Vagina (tissue), 2 donors: ENCODE measurements around the gene FMNL2. TPM values are rescaled to one million over a fixed set of nuclear protein-coding genes. Genes with fewer than 3 reads are reported as not detected.

Source experiments
- DNase-seq, 2 donors: peaks; one replicate each; pipeline ENCODE4 v3.0.0-alpha.2; 2017; ENCODE audit errors: extremely low spot score in 2 of 2
- H3K27ac ChIP-seq: fragments of 200-600 bp; sonication (generic); one replicate; pipeline ENCODE4 v1.5.1; 2019
- H3K27me3 ChIP-seq: fragments of 200-600 bp; sonication (generic); one replicate; pipeline ENCODE4 v1.5.1; 2019
- H3K36me3 ChIP-seq, 2 donors: fragments of 200-600 bp; sonication (generic); one replicate each; pipeline ENCODE4 v1.5.1; 2017 to 2019
- H3K4me1 ChIP-seq: fragments of 200-600 bp; sonication (generic); one replicate; pipeline ENCODE4 v1.5.1; 2019
- H3K4me3 ChIP-seq, 2 donors: fragments of 200-600 bp; sonication (generic); 1 replicate in 1 of 2; 2 replicates in 1 of 2; pipeline ENCODE4 v1.5.1; 2016 to 2019
- H3K9me3 ChIP-seq: fragments of 200-600 bp; sonication (generic); one replicate; pipeline ENCODE4 v1.5.1; 2019
- POLR2A ChIP-seq, 2 donors: fragments of 450-650 bp; IDR thresholded peaks; one replicate each; pipeline ENCODE4 v1.6.1; 2017; ENCODE audit warnings: antibody characterized with exemption in 2 of 2, mild to moderate bottlenecking in 2 of 2, moderate library complexity in 2 of 2
- POLR2AphosphoS5 ChIP-seq, 2 donors: sonication (generic); formaldehyde crosslinking; IDR thresholded peaks; one replicate each; pipeline ENCODE4 v1.9.0; 2017; ENCODE audit warnings: antibody characterized with exemption in 2 of 2, mild to moderate bottlenecking in 2 of 2, low read depth in 1 of 2; ENCODE audit not compliant: insufficient read depth in 1 of 2
- intact Hi-C: fragments of 100-400 bp; cut with DNase I; formaldehyde crosslinking; loops from one replicate; pipeline ENCODE4 v1.15.1; 2023
- total RNA-seq: library from RNA; depleted of rRNA; stranded (reverse); fragments of >200 nt; gene quantifications from one replicate; pipeline ENCODE4 v1.2.3, GENCODE V29; 2016
- TF ChIP-seq, protein P1 (sequence below), 3 experiments: fragments of 450-650 bp in 2 of 3; fragments of 200-600 bp in 1 of 3; sonication (generic) in 1 of 3; IDR thresholded peaks; one replicate each; pipeline ENCODE4 v1.5.1; 2017 to 2019; ENCODE audit warnings: antibody characterized with exemption in 3 of 3, mild to moderate bottlenecking in 2 of 3, moderate library complexity in 2 of 3

FMNL2 gene
- total RNA-seq, 1 donor from 2014 or later = 35.4 TPM

DNA sequence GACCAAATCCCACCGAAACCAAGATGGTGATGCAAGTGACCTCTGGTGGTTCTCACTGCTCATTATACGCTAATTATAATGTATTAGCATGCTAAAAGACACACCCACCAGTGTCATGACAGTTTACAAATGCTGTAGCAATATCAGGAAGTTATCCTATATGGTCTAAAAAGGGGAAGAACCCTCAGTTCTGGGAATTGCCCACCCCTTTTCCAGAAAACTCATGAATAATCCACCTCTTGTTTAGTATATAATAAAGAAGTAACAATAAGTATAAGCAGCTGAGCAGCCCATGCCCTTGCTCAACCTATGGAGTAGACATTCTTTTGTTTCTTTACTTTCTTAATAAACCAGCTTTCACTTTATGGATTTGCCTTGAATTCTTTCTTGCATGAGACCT lies 31.0 kb upstream of the FMNL2 start:
- TF ChIP-seq, protein P1, sequence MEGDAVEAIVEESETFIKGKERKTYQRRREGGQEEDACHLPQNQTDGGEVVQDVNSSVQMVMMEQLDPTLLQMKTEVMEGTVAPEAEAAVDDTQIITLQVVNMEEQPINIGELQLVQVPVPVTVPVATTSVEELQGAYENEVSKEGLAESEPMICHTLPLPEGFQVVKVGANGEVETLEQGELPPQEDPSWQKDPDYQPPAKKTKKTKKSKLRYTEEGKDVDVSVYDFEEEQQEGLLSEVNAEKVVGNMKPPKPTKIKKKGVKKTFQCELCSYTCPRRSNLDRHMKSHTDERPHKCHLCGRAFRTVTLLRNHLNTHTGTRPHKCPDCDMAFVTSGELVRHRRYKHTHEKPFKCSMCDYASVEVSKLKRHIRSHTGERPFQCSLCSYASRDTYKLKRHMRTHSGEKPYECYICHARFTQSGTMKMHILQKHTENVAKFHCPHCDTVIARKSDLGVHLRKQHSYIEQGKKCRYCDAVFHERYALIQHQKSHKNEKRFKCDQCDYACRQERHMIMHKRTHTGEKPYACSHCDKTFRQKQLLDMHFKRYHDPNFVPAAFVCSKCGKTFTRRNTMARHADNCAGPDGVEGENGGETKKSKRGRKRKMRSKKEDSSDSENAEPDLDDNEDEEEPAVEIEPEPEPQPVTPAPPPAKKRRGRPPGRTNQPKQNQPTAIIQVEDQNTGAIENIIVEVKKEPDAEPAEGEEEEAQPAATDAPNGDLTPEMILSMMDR (IDR thresholded peaks at IDR 0.05) = no peak
- no peak for TF ChIP-seq POLR2A (IDR thresholded peaks at IDR 0.05)
- no peak for TF ChIP-seq POLR2AphosphoS5 (IDR thresholded peaks at IDR 0.05; ENCODE audit: insufficient read depth in 1 of 2, low read depth in 1 of 2)
- Histone ChIP-seq H3K27ac (no peak overlapping the region), H3K4me3 (no peak overlapping the region), H3K4me1 (no peaks in the 10 kb centered on the region), H3K27me3 (no peaks in the 10 kb centered on the region), H3K36me3 (no peaks in the 10 kb centered on the region), H3K9me3 (no peaks in the 10 kb centered on the region)
- no peak for DNase-seq
- intact Hi-C loops = no loop called here

DNA sequence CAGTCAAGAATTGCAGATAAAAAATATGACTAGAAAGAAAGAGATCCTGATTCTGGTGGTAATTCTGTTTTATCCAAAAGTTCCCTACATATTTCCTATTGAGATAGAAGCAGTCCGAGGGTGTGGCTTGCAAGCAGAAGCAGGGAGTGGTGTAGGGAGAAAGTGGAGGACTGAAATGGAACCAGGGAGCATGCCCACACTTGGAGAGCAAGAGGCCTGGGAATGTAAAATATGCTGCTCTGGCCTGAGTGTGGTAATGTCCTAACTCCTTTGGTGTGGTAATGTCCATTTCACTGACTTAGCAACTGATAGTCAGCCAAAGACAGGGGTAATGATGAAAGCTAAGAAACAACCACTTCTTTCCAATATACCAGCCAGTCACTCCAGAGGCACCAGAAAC lies 30.1 kb upstream of the FMNL2 start:
- Histone ChIP-seq H3K4me1 (no peaks in the 10 kb centered on the region), H3K4me3 (no peak overlapping the region), H3K9me3 (no peaks in the 10 kb centered on the region), H3K27me3 (no peaks in the 10 kb centered on the region), H3K27ac (no peak overlapping the region), H3K36me3 (no peaks in the 10 kb centered on the region)
- no peak for DNase-seq
- intact Hi-C loops = no loop called here
- TF ChIP-seq POLR2A (IDR thresholded peaks at IDR 0.05) (no peak), POLR2AphosphoS5 (IDR thresholded peaks at IDR 0.05; ENCODE audit: insufficient read depth in 1 of 2, low read depth in 1 of 2) (no peak)
- TF ChIP-seq, protein P1 (IDR thresholded peaks at IDR 0.05) = no peak

DNA sequence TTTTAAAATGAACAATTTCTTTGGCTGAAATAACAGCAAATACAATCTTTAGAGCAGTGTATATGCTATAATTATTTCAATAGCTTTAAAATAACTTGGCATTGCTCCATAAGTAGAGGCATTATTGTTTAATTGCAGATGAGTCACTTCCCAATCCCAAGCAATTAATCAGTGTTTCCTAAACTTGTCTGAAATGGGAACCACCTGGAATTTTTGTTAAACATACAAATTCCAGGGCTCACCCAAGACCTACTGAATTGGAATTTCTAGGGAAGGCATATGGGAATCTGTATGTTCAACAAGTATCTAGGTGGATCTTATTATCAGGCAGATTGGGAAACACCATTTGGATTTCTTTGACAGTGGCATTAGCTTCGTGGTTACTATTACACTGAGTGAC lies 27.1 kb upstream of the FMNL2 start:
- no peak for DNase-seq
- TF ChIP-seq, protein P1 (IDR thresholded peaks at IDR 0.05) = no peak
- TF ChIP-seq POLR2A (IDR thresholded peaks at IDR 0.05) = no peak
- TF ChIP-seq POLR2AphosphoS5 (IDR thresholded peaks at IDR 0.05; ENCODE audit: insufficient read depth in 1 of 2, low read depth in 1 of 2) = no peak
- intact Hi-C loops = no loop called here

DNA sequence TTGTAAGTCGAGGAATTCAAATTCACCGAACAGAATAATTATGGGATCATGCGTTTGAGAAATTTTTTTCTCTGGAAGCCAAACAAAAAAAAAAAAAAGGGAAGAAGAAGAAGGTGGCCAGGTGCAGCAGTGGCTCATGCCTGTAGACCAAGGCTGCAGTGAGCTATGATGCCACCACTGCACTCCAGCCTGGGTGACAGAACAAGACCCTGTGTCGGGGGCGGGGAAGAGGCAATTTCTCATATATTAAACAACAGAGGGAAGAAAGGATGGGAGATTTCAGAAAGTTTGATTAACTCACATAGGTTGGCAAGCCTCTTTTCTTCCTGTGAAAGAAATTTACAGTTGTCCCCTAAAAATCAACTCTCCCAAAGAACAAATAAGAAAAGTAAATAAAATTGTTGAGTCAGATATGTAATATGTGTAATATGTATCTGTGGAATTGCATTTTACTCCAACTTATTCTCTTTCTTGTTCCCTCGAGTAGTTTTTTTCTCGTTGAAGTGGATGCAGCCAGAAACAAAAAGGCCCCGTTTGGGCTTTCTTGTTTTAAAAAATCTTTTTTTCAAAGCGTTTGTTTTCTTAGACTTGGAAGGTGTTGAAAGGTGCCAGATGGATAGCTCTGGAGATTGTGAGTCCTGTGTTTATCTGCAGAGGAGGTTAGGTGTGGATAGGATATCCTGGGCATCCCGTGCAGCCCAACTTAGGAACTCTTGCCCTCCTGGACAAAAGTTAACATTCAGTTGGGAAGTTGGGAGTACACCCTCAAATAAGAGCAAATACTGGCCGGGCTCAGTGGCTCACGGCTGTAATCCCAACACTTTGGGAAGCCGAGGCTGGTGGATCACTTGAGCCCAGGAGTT lies 25.4 kb upstream of the FMNL2 start:
- Histone ChIP-seq H3K36me3 (no peaks in the 10 kb centered on the region), H3K27ac (no peak overlapping the region), H3K27me3 (no peaks in the 10 kb centered on the region), H3K4me3 (no peak overlapping the region), H3K4me1 (no peaks in the 10 kb centered on the region), H3K9me3 (no peaks in the 10 kb centered on the region)
- intact Hi-C loops = no loop called here
- no peak for TF ChIP-seq POLR2AphosphoS5 (IDR thresholded peaks at IDR 0.05; ENCODE audit: insufficient read depth in 1 of 2, low read depth in 1 of 2)
- no peak for TF ChIP-seq POLR2A (IDR thresholded peaks at IDR 0.05)
- TF ChIP-seq, protein P1 (IDR thresholded peaks at IDR 0.05) = no peak
- no peak for DNase-seq

More for the DNA sequence above, 27.1 kb upstream of the FMNL2 start:
- Histone ChIP-seq H3K27ac (no peak overlapping the region), H3K4me3 (no peak overlapping the region), H3K9me3 (no peaks in the 10 kb centered on the region), H3K27me3 (no peaks in the 10 kb centered on the region), H3K4me1 (no peaks in the 10 kb centered on the region), H3K36me3 (no peaks in the 10 kb centered on the region)
